Activated T-helper 1 cell treated with Interleukin-2 at 50 U/mL for 16 hours (primary cell): ENCODE results near the gene PKM.

Experiments used
- DNase-seq: peaks from one replicate; pipeline ENCODE4 v3.0.0-alpha.2; 2020; ENCODE audit warnings: low read depth

The PKM gene

GRCh38 chr15:72235298-72235697 lies 4.3 kb upstream of the PKM start:
- DNase-seq, result no peak

- DNase-seq, result no peak
Measured at GRCh38 chr15:72233769-72234168, 2.8 kb upstream of the PKM start.

GRCh38 chr15:72231833-72232478 lies 966 bp upstream of the PKM start:
- DNase-seq, result no peak

GRCh38 chr15:72230197-72231065 lies 559 bp downstream of the PKM start:
- no peak for DNase-seq

- no peak for DNase-seq
Measured at GRCh38 chr15:72229947-72230196, 1.1 kb downstream of the PKM start.

GRCh38 chr15:72229076-72229946 lies 1.7 kb downstream of the PKM start:
- no peak for DNase-seq

GRCh38 chr15:72227720-72228119 lies 3.3 kb downstream of the PKM start:
- no peak for DNase-seq

- DNase-seq, result no peak
Measured at GRCh38 chr15:72227192-72227586, 3.8 kb downstream of the PKM start.

- no peak for DNase-seq
Measured at GRCh38 chr15:72223278-72223677, 7.7 kb downstream of the PKM start.

GRCh38 chr15:72222393-72222792 lies 8.6 kb downstream of the PKM start:
- no peak for DNase-seq

- no peak for DNase-seq
Measured at GRCh38 chr15:72220687-72221086, 10.3 kb downstream of the PKM start.

- no peak for DNase-seq
Measured at GRCh38 chr15:72217216-72217615, 13.8 kb downstream of the PKM start.

- DNase-seq, result no peak
Measured at GRCh38 chr15:72216079-72216478, 14.9 kb downstream of the PKM start.

- DNase-seq, result no peak
Measured at GRCh38 chr15:72207558-72208085, 23.4 kb downstream of the PKM start.

- no peak for DNase-seq
Measured at GRCh38 chr15:72206677-72207000, 24.4 kb downstream of the PKM start.

GRCh38 chr15:72205896-72206676 lies 24.9 kb downstream of the PKM start:
- DNase-seq, result no peak

GRCh38 chr15:72205273-72205672 lies 25.7 kb downstream of the PKM start:
- DNase-seq, result no peak

- DNase-seq, result no peak
Measured at GRCh38 chr15:72203507-72203837, 27.5 kb downstream of the PKM start.

- no peak for DNase-seq
Measured at GRCh38 chr15:72202801-72203506, 28.0 kb downstream of the PKM start.

- no peak for DNase-seq
Measured at GRCh38 chr15:72202302-72202701, 28.7 kb downstream of the PKM start.

GRCh38 chr15:72201391-72201921 lies 29.5 kb downstream of the PKM start:
- no peak for DNase-seq
